Fibroblast of skin of left quadriceps (primary cell): ENCODE results near the gene KRTAP22-2.

ENCODE experiments used
- DNase-seq, 2 experiments: peaks; one replicate each; pipeline ENCODE4 v3.0.0-alpha.2; 2013; ENCODE audit warnings: low read depth in 2 of 2

Gene KRTAP22-2

DNA sequence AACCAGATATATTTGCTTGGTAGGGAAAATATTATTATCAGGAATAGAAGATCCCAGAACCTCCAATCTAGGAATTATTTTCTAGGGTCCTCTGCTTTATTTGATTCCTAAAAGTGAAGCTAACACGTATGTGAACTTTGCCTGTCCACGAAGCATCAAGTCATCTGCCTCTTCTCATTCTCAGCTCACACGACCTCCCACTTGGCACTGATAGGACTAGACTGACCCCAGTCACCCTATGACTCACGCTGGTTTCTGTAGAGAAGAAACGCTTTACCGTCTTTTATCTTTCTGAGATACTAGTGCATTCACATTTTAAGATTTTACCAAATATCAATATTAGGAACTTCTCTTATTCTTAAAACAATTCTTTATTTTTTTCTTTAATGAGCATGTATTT is 27.1 kb downstream of the KRTAP22-2 start:
- no peak for DNase-seq

DNA sequence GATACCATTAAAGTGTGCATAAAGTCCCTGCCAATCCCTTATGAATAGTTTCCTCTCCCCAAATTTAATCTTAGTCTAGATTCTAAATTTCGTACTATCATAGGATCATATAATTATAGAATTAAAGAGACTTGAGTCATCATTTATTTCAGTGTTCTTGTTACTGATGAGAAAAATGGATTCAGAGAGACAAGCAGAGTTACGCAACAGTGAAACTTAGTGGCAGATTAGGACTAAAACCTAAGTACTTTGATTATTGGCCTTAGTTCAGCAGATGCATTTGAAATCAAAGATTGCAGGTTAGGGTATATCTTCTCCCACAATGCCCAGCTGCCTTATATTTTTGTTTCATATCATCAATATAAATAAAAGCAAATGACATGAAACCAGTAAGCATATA is 28.2 kb downstream of the KRTAP22-2 start:
- no peak for DNase-seq

- no peak for DNase-seq
Observed at GRCh38 chr21:30561264-30561895, 28.8 kb downstream of the KRTAP22-2 start, which contains the start of gene KRTAP19-7. KRTAP19-7 (minus strand) TSS chr21:30561314; CDS start chr21:30561289, 25 bp downstream.

DNA sequence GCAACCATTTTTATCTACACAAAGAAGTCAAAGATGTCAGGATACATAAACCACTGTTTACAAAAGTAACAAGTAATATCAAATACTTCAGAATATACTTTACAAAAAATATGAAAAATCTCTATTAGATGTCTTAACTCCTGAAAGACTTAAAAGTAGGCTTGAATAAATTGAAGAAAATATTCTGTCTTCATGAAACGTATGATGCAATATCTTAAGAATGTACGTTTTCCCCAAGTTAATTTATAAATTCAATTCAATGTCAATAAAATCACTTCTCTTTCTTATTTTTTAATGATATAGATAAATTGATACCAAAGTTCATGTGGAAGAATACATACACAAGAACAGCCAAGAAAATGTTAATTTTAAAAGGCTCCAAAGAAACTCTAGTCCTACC is 35.1 kb downstream of the KRTAP22-2 start:
- DNase-seq, result no peak

- no peak for DNase-seq
Observed at GRCh38 chr21:30552782-30553181, 37.4 kb downstream of the KRTAP22-2 start.

DNA sequence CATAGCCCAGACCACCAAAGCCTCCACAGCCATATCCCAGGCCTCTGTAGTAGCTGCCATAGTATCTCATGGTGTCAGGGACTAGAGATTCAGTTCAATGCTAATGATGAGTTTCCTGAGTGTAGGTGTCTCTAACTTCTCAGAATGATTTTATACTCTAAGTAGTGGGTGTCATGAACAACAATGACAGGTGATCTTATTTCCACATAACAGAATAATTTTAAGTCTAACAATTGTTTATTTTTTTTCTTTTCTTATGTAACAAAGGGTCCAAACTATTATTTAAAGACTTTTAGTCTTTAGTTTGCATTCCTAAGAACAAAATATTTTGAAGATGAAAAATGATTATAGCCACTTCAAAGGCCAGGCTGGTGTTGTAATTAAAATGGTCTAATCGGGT is 48.4 kb downstream of the KRTAP22-2 start, which contains the start of gene KRTAP19-6:
KRTAP19-6 (minus strand) TSS at position 101 of the 400 bp plus-strand sequence; CDS start at position 70, 31 bp downstream.
- DNase-seq, result no peak
